CD4-positive, alpha-beta T cell (primary cell): ENCODE data around the gene C10orf95. TPM values are rescaled to one million over a fixed set of nuclear protein-coding genes. Genes with fewer than 3 reads are reported as not detected.

Experiments
- ATAC-seq: fragments of 200-7000 bp; cut with Tn5 transposase; one replicate; pipeline ENCODE4 v1.10.0; 2022; ENCODE audit warnings: mild to moderate bottlenecking; ENCODE audit not compliant: poor library complexity
- CTCF ChIA-PET: fragments of 350-600 bp; sonication (Branson Sonifier 250); formaldehyde crosslinking; loops from one replicate; lab custom pipeline; 2021; ENCODE audit warnings: antibody characterized with exemption, inconsistent platforms; lab: Charles Lee
- POLR2A ChIA-PET: fragments of 350-600 bp; sonication (Branson Sonifier 250); formaldehyde crosslinking; loops from one replicate; lab custom pipeline; 2021; ENCODE audit warnings: antibody characterized with exemption, inconsistent platforms; lab: Charles Lee
- DNase-seq, 14 experiments: peaks; one replicate each; pipeline ENCODE4 v3.0.0-alpha.2; 2013 to 2020; ENCODE audit warnings: mixed read lengths in 2 of 14
- H3K27ac ChIP-seq, 2 donors: one replicate each; pipeline versions ENCODE4 v1.5.1 to v1.7.0; 2013; ENCODE audit warnings: low read length in 2 of 2, low read depth in 1 of 2, mild to moderate bottlenecking in 1 of 2
- H3K27me3 ChIP-seq, 2 experiments: 1 replicate in 1 of 2; 2 replicates in 1 of 2; pipeline versions ENCODE4 v1.6.1 to v1.7.0; 2013; ENCODE audit warnings: low read length in 2 of 2, control low read depth in 1 of 2, mild to moderate bottlenecking in 1 of 2, moderate library complexity in 1 of 2; ENCODE audit not compliant: insufficient read depth in 2 of 2, control insufficient read depth in 1 of 2
- H3K36me3 ChIP-seq: one replicate; pipeline ENCODE4 v1.6.1; 2013; ENCODE audit warnings: low read length, control low read depth; ENCODE audit not compliant: insufficient read depth
- H3K4me1 ChIP-seq: one replicate; pipeline ENCODE4 v1.6.1; 2013; ENCODE audit warnings: low read length, control low read depth; ENCODE audit not compliant: insufficient read depth
- H3K4me3 ChIP-seq: one replicate; pipeline ENCODE4 v1.5.1; 2013; ENCODE audit warnings: mild to moderate bottlenecking, low read length, moderate library complexity
- H3K9me3 ChIP-seq, 2 experiments: 1 replicate in 1 of 2; 2 replicates in 1 of 2; pipeline versions ENCODE4 v1.6.1 to v1.7.0; 2013; ENCODE audit warnings: low read length in 2 of 2, mild to moderate bottlenecking in 2 of 2, control low read depth in 1 of 2, moderate library complexity in 1 of 2; ENCODE audit not compliant: control insufficient read depth in 1 of 2, insufficient read depth in 1 of 2
- H3K27ac Mint-ChIP-seq: one replicate; pipeline ENCODE4 v1.8.0; 2020; ENCODE audit warnings: mixed read lengths
- H3K27me3 Mint-ChIP-seq: one replicate; pipeline ENCODE4 v1.8.0; 2021; ENCODE audit warnings: mixed read lengths
- H3K36me3 Mint-ChIP-seq: one replicate; pipeline ENCODE4 v1.8.0; 2021; ENCODE audit warnings: low read depth, mixed read lengths
- H3K4me1 Mint-ChIP-seq: one replicate; pipeline ENCODE4 v1.8.0; 2021; ENCODE audit warnings: low read depth, mixed read lengths
- H3K4me3 Mint-ChIP-seq: one replicate; pipeline ENCODE4 v1.8.0; 2020; ENCODE audit warnings: mild to moderate bottlenecking, mixed read lengths
- H3K9me3 Mint-ChIP-seq: one replicate; pipeline ENCODE4 v1.8.0; 2020; ENCODE audit warnings: mixed read lengths
- CTCF ChIP-seq: fragments of 200-600 bp; IDR thresholded peaks from one replicate; pipeline ENCODE4 v1.8.0; 2022; ENCODE audit warnings: antibody characterized with exemption, mild to moderate bottlenecking
- intact Hi-C, 2 experiments: fragments of 100-400 bp; cut with DNase I in 1 of 2; cut with micrococcal nuclease in 1 of 2; formaldehyde crosslinking; loops; one replicate each; pipeline versions ENCODE4 v1.15.1 to v1.9.0; 2023 to 2025; cut with DNase I, micrococcal nuclease
- total RNA-seq, 174 experiments: library from RNA in 2 of 174; stranded (reverse) in 2 of 174; gene quantifications; one replicate each; pipeline ENCODE4 v1.2.3 and lab custom pipeline; 2021 to 2026

C10orf95 gene
- total RNA-seq, 2 experiments from 2014 or later, result 0.16 to 0.28 TPM

GRCh38 chr10:102420714-102421506, 30.4 kb downstream of the C10orf95 start, which contains the start of gene FBXL15:
Gene FBXL15 (plus strand): TSS chr10:102420836. CDS start chr10:102421130, 294 bp downstream.
- H3K27ac ChIP-seq, result peak within 1 kb of the TSS; percentile 65 to 82
- H3K4me3 ChIP-seq, result peak within 1 kb of the TSS; percentile 83
- ATAC-seq, result peak; percentile 76
- ChIA-PET POLR2A (interaction anchor here (0.6 to 5.6 kb wide), 23 partner anchors 9 to 603 kb away, joined by 3 to 94 read pairs (median 6); partner anchors contain the start of genes ACTR1A, C10orf95, CNNM2 and CUEDC2), CTCF (interaction anchor here (0.7 to 3.9 kb wide), 9 partner anchors 11 to 190 kb away, joined by 3 to 26 read pairs (median 4); partner anchors contain the start of genes C10orf95, CUEDC2, NFKB2 and SUFU)
- H3K36me3 ChIP-seq, result peaks cover 16% of the 10 kb centered on the region
- peaks cover 34% of the 10 kb centered on the region for H3K4me1 Mint-ChIP-seq
- DNase-seq, result peak; percentile 85 to 97 (median 94)
- H3K4me3 Mint-ChIP-seq, result peak within 1 kb of the TSS; percentile 99
- peaks cover 27% of the 10 kb centered on the region for H3K36me3 Mint-ChIP-seq
- H3K27me3 ChIP-seq, result peaks cover 18 to 22% of the 10 kb centered on the region in 2 experiments
- H3K27me3 Mint-ChIP-seq, result peaks cover 25% of the 10 kb centered on the region
- peaks cover 47% of the 10 kb centered on the region for H3K4me1 ChIP-seq
- peak within 1 kb of the TSS; percentile 97 for H3K27ac Mint-ChIP-seq
- H3K9me3 Mint-ChIP-seq, result no peaks in the 10 kb centered on the region
- peaks cover 0 to 11% of the 10 kb centered on the region in 2 experiments for H3K9me3 ChIP-seq
- intact Hi-C loops, result loop anchor here (1.0 to 5.0 kb wide), 5 partner anchors 11 to 81 kb away; partner anchors contain the start of genes CUEDC2 (in 2 of the 2), ACTR1A (in 1 of the 2), NFKB2 (in 1 of the 2) and SUFU (in 1 of the 2)
- TF ChIP-seq CTCF, result no peak

GRCh38 chr10:102420181-102420713, 31.1 kb downstream of the C10orf95 start:
- DNase-seq (peak in 1 of 14 experiments; percentile 51), ATAC-seq (no peak)
- Histone ChIP-seq H3K9me3 (peaks cover 0 to 11% of the 10 kb centered on the region in 2 experiments), H3K27me3 (peaks cover 22% of the 10 kb centered on the region in 2 experiments), H3K27ac (peak overlapping the region; percentile 65 to 82), H3K4me3 (peak overlapping the region; percentile 83), H3K36me3 (peaks cover 15% of the 10 kb centered on the region), H3K4me1 (peaks cover 47% of the 10 kb centered on the region)
- peaks cover 30% of the 10 kb centered on the region for H3K27me3 Mint-ChIP-seq
- ChIA-PET POLR2A (interaction anchor here (0.6 to 5.6 kb wide), 17 partner anchors 10 to 602 kb away, joined by 3 to 94 read pairs (median 16); partner anchors contain the start of genes ACTR1A, C10orf95, CNNM2 and CUEDC2), CTCF (interaction anchor here (0.7 to 3.9 kb wide), 8 partner anchors 12 to 83 kb away, joined by 4 to 26 read pairs (median 4); partner anchors contain the start of genes C10orf95, CUEDC2, NFKB2 and SUFU)
- H3K27ac Mint-ChIP-seq, result peak overlapping the region; percentile 97
- peaks cover 27% of the 10 kb centered on the region for H3K36me3 Mint-ChIP-seq
- H3K4me1 Mint-ChIP-seq, result peaks cover 34% of the 10 kb centered on the region
- H3K4me3 Mint-ChIP-seq, result peak overlapping the region; percentile 99
- no peak for TF ChIP-seq CTCF
- H3K9me3 Mint-ChIP-seq, result no peaks in the 10 kb centered on the region
- intact Hi-C loops, result loop anchor here (2.0 to 5.0 kb wide), 3 partner anchors 23 to 82 kb away; partner anchors contain the start of genes ACTR1A (in 1 of the 2), NFKB2 (in 1 of the 2) and SUFU (in 1 of the 2)
